Measurements from ENCODE around the gene CTNNBIP1.

The CTNNBIP1 gene

GRCh38 chr1:9855186-9855585, 54.9 kb downstream of the CTNNBIP1 start:
- TF ChIP-seq, protein P1, sequence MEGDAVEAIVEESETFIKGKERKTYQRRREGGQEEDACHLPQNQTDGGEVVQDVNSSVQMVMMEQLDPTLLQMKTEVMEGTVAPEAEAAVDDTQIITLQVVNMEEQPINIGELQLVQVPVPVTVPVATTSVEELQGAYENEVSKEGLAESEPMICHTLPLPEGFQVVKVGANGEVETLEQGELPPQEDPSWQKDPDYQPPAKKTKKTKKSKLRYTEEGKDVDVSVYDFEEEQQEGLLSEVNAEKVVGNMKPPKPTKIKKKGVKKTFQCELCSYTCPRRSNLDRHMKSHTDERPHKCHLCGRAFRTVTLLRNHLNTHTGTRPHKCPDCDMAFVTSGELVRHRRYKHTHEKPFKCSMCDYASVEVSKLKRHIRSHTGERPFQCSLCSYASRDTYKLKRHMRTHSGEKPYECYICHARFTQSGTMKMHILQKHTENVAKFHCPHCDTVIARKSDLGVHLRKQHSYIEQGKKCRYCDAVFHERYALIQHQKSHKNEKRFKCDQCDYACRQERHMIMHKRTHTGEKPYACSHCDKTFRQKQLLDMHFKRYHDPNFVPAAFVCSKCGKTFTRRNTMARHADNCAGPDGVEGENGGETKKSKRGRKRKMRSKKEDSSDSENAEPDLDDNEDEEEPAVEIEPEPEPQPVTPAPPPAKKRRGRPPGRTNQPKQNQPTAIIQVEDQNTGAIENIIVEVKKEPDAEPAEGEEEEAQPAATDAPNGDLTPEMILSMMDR (IDR thresholded peaks at IDR 0.05; ENCODE audit: low read depth, low read length) = no peak
- Histone ChIP-seq H3K27ac (no peak overlapping the region), H3K4me3 (ENCODE audit: low read depth, low read length) (no peak overlapping the region), H3K9me3 (ENCODE audit: severe bottlenecking) (peaks cover 7% of the 10 kb centered on the region), H3K27me3 (ENCODE audit: insufficient read depth, low read depth, severe bottlenecking) (no peaks in the 10 kb centered on the region), H3K36me3 (peaks cover 8% of the 10 kb centered on the region)
- no peak for DNase-seq

- Histone ChIP-seq H3K36me3 (peaks cover 5% of the 10 kb centered on the region), H3K27me3 (ENCODE audit: insufficient read depth, low read depth, severe bottlenecking) (no peaks in the 10 kb centered on the region), H3K9me3 (ENCODE audit: severe bottlenecking) (peaks cover 7% of the 10 kb centered on the region), H3K27ac (peak overlapping the region; percentile 88), H3K4me3 (ENCODE audit: low read depth, low read length) (no peak overlapping the region)
- DNase-seq = no peak
- TF ChIP-seq, protein P1 (IDR thresholded peaks at IDR 0.05; ENCODE audit: low read depth, low read length) = no peak
Observed at GRCh38 chr1:9853249-9853595, 56.8 kb downstream of the CTNNBIP1 start.

DNA sequence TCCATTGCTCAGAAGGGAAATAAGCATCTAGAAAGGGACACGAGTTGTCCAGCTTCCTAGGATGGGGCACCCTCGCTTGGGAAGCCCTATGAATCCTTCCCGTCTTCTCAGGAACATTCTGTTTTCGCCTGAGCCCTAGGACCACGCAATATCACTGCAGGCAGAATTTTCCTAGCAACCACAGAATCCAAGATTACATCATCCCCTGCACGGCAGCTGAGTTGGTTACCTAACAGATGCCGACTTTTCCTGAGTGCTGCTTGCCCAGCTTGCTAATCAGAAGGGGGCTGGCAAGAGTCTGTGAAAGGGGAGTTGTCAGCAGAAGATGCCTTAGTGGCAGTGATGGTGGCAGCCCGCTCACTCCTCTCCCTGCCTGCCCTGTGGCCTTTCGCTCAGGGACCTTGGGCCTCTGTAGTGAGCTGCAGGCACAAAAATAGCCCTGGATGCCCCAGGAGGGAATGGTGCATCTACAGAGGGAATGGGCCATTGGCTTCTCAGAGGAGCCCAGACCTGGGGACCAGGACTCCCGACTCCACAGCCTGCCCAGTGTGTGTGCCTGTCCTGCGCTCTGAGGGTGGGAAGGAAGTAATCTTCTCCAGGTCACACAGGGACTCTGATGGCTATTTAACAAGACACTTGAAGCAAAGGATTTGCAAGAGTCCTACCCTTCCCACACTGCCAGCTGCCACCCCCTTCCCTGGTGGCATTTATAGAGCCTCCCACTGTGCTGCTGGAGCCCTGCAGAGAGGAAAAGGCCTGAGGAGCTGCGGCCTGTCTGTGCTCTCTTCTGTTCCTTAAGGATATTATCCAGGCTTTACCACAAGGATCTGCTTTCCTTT, 57.4 kb downstream of the CTNNBIP1 start:
- no peaks in the 10 kb centered on the region for H3K27me3 ChIP-seq (ENCODE audit: insufficient read depth, low read depth, severe bottlenecking)
- DNase-seq = peak; percentile 84
- H3K27ac ChIP-seq = peak overlapping the region; percentile 88
- peaks cover 7% of the 10 kb centered on the region for H3K9me3 ChIP-seq (ENCODE audit: severe bottlenecking)
- H3K36me3 ChIP-seq = peaks cover 5% of the 10 kb centered on the region
- TF ChIP-seq, protein P1 (IDR thresholded peaks at IDR 0.05; ENCODE audit: low read depth, low read length) = no peak
- no peak overlapping the region for H3K4me3 ChIP-seq (ENCODE audit: low read depth, low read length)

- no peak overlapping the region for H3K4me3 ChIP-seq (ENCODE audit: low read depth, low read length)
- H3K27ac ChIP-seq = peak overlapping the region; percentile 88
- H3K27me3 ChIP-seq (ENCODE audit: insufficient read depth, low read depth, severe bottlenecking) = no peaks in the 10 kb centered on the region
- H3K9me3 ChIP-seq (ENCODE audit: severe bottlenecking) = peaks cover 7% of the 10 kb centered on the region
- TF ChIP-seq, protein P1 (IDR thresholded peaks at IDR 0.05; ENCODE audit: low read depth, low read length) = no peak
- DNase-seq = no peak
- H3K36me3 ChIP-seq = peaks cover 5% of the 10 kb centered on the region
Observed at GRCh38 chr1:9852004-9852403, 58.1 kb downstream of the CTNNBIP1 start.

GRCh38 chr1:9850442-9851162, 59.5 kb downstream of the CTNNBIP1 start:
- DNase-seq = peak; percentile 48
- Histone ChIP-seq H3K9me3 (ENCODE audit: severe bottlenecking) (peaks cover 7% of the 10 kb centered on the region), H3K27ac (peak overlapping the region; percentile 88), H3K36me3 (peaks cover 5% of the 10 kb centered on the region), H3K27me3 (ENCODE audit: insufficient read depth, low read depth, severe bottlenecking) (no peaks in the 10 kb centered on the region), H3K4me3 (ENCODE audit: low read depth, low read length) (no peak overlapping the region)
- TF ChIP-seq, protein P1 (IDR thresholded peaks at IDR 0.05; ENCODE audit: low read depth, low read length) = no peak

All from WERI-Rb-1 (cell line).